HG03354 (cell line): ENCODE data around the gene ASB15.
"Not testable (repeated sequence)": the region's sequence is repeated elsewhere in the genome, so short reads cannot be mapped to it uniquely, and the experiment has no call there.

Experiments used
- ATAC-seq: cut with Tn5 transposase; IDR thresholded peaks from one replicate; pipeline ENCODE4 v1.9.1; 2021; ENCODE audit warnings: mild to moderate bottlenecking; ENCODE audit not compliant: unreplicated experiment, poor library complexity, severe bottlenecking

The ASB15 gene

GRCh38 chr7:123632808-123633207, 31.2 kb downstream of the ASB15 start:
- no peak for ATAC-seq

GRCh38 chr7:123633553-123633952, 31.9 kb downstream of the ASB15 start:
- no peak for ATAC-seq

- not testable (repeated sequence) for ATAC-seq
Observed at GRCh38 chr7:123634011-123634573, 32.5 kb downstream of the ASB15 start.

GRCh38 chr7:123635551-123636359, 34.1 kb downstream of the ASB15 start:
- peak; percentile 73 for ATAC-seq

GRCh38 chr7:123637203-123637602, 35.6 kb downstream of the ASB15 start:
- no peak for ATAC-seq

- no peak for ATAC-seq
Observed at GRCh38 chr7:123637878-123638277, 36.3 kb downstream of the ASB15 start.

- ATAC-seq, result no peak
Observed at GRCh38 chr7:123639631-123640030, 38.0 kb downstream of the ASB15 start.

- ATAC-seq, result no peak
Observed at GRCh38 chr7:123640583-123640982, 39.0 kb downstream of the ASB15 start.

- no peak for ATAC-seq
Observed at GRCh38 chr7:123641901-123642300, 40.3 kb downstream of the ASB15 start.

GRCh38 chr7:123643495-123644441, 42.1 kb downstream of the ASB15 start:
- ATAC-seq, result no peak

GRCh38 chr7:123645516-123645915, 43.9 kb downstream of the ASB15 start:
- no peak for ATAC-seq

- no peak for ATAC-seq
Observed at GRCh38 chr7:123647106-123647730, 45.6 kb downstream of the ASB15 start.

- ATAC-seq, result no peak
Observed at GRCh38 chr7:123649964-123650363, 48.3 kb downstream of the ASB15 start.

- ATAC-seq, result no peak
Observed at GRCh38 chr7:123650595-123650994, 49.0 kb downstream of the ASB15 start.

- no peak for ATAC-seq
Observed at GRCh38 chr7:123652406-123652805, 50.8 kb downstream of the ASB15 start.

- ATAC-seq, result no peak
Observed at GRCh38 chr7:123653162-123653561, 51.5 kb downstream of the ASB15 start.

- no peak for ATAC-seq
Observed at GRCh38 chr7:123655614-123656013, 54.0 kb downstream of the ASB15 start, which contains the start of gene LMOD2. Gene LMOD2, plus strand, starts transcription at chr7:123655866. Its CDS starts 98 bp downstream, at chr7:123655964.

GRCh38 chr7:123656544-123657303, 55.1 kb downstream of the ASB15 start:
- ATAC-seq, result no peak

- ATAC-seq, result no peak
Observed at GRCh38 chr7:123657304-123657685, 55.7 kb downstream of the ASB15 start.
